HEK293 (cell line): ENCODE results near the gene SEMA4D.

Experiments used
- CTCF ChIA-PET: fragments of 350-600 bp; formaldehyde crosslinking; extraction: SDS; loops from one replicate; lab custom pipeline; 2021; ENCODE audit warnings: antibody characterized with exemption; lab: Yijun Ruan, JAX
- POLR2A ChIA-PET: fragments of 300-600 bp; formaldehyde crosslinking; extraction: SDS; loops from one replicate; lab custom pipeline; 2020; ENCODE audit warnings: antibody characterized with exemption, inconsistent platforms; lab: Yijun Ruan, JAX
- H3K27ac ChIP-seq: fragments of 200-500 bp; sonication (Bioruptor generic); 2 replicates; pipeline ENCODE4 v1.5.1; 2014; ENCODE audit warnings: low read depth, low read length, control low read depth, inconsistent platforms; ENCODE audit errors: extremely low read depth
- H3K36me3 ChIP-seq, 2 experiments: fragments of 200-500 bp in 1 of 2; sonication (Bioruptor generic) in 1 of 2; 1 replicate in 1 of 2; 2 replicates in 1 of 2; pipeline ENCODE4 v1.5.1; 2014 to 2017; ENCODE audit warnings: inconsistent platforms in 2 of 2, low read length in 2 of 2; ENCODE audit not compliant: control insufficient read depth in 2 of 2, insufficient read depth in 1 of 2
- H3K4me1 ChIP-seq: fragments of 200-500 bp; sonication (Bioruptor generic); 2 replicates; pipeline ENCODE4 v1.5.1; 2014; ENCODE audit warnings: mild to moderate bottlenecking, low read length, inconsistent platforms; ENCODE audit not compliant: control insufficient read depth, insufficient read depth
- H3K4me3 ChIP-seq: 2 replicates; pipeline ENCODE4 v1.5.1; 2011; ENCODE audit warnings: low read depth, mild to moderate bottlenecking, control low read depth, low read length, moderate library complexity
- H3K9me3 ChIP-seq: fragments of 200-500 bp; sonication (Bioruptor generic); 2 replicates; pipeline ENCODE4 v1.5.1; 2014; ENCODE audit warnings: low read depth, low read length, inconsistent platforms; ENCODE audit not compliant: control insufficient read depth, insufficient read depth
- BCL6B ChIP-seq: fragments of 450-650 bp; formaldehyde crosslinking; IDR thresholded peaks from 2 replicates; pipeline ENCODE4 v1.5.1; 2017; ENCODE audit warnings: missing biosample characterization, missing genetic modification characterization
- GLIS1 ChIP-seq: fragments of 450-650 bp; formaldehyde crosslinking; IDR thresholded peaks from 2 replicates; pipeline ENCODE4 v1.5.1; 2016; ENCODE audit warnings: missing biosample characterization, missing genetic modification characterization
- GLIS2 ChIP-seq: fragments of 450-650 bp; formaldehyde crosslinking; IDR thresholded peaks from 2 replicates; pipeline ENCODE4 v1.5.1; 2016; ENCODE audit warnings: missing biosample characterization, missing genetic modification characterization
- HOXD13 ChIP-seq: sonication (generic); formaldehyde crosslinking; IDR thresholded peaks from 2 replicates; pipeline ENCODE4 v1.8.0; 2022; ENCODE audit warnings: missing genetic modification reagents, borderline replicate concordance
- PRDM4 ChIP-seq: fragments of 450-650 bp; formaldehyde crosslinking; IDR thresholded peaks from 2 replicates; pipeline ENCODE4 v1.5.1; 2017; ENCODE audit warnings: missing biosample characterization, missing genetic modification characterization
- RBAK ChIP-seq: fragments of 450-650 bp; formaldehyde crosslinking; IDR thresholded peaks from 2 replicates; pipeline ENCODE4 v1.5.1; 2016; ENCODE audit warnings: missing biosample characterization, missing genetic modification characterization
- TCF7L2 ChIP-seq: IDR thresholded peaks from 2 replicates; pipeline ENCODE4 v1.6.1; 2011; ENCODE audit warnings: low read depth, mild to moderate bottlenecking, inconsistent platforms, low read length, moderate library complexity, borderline replicate concordance
- ZFP41 ChIP-seq: fragments of 450-650 bp; formaldehyde crosslinking; IDR thresholded peaks from 2 replicates; pipeline ENCODE4 v1.5.1; 2016; ENCODE audit warnings: missing biosample characterization, missing genetic modification characterization, borderline replicate concordance
- ZIC2 ChIP-seq: fragments of 450-650 bp; formaldehyde crosslinking; IDR thresholded peaks from 2 replicates; pipeline ENCODE4 v1.5.1; 2016; ENCODE audit warnings: missing biosample characterization, missing genetic modification characterization
- ZNF121 ChIP-seq: fragments of 450-650 bp; formaldehyde crosslinking; IDR thresholded peaks from 2 replicates; pipeline ENCODE4 v1.5.1; 2016; ENCODE audit warnings: missing biosample characterization, missing genetic modification characterization
- ZNF266 ChIP-seq: fragments of 450-650 bp; formaldehyde crosslinking; IDR thresholded peaks from 2 replicates; pipeline ENCODE4 v1.5.1; 2016; ENCODE audit warnings: missing biosample characterization, missing genetic modification characterization, low read depth
- ZNF37A ChIP-seq: fragments of 450-650 bp; IDR thresholded peaks from 2 replicates; pipeline ENCODE4 v1.5.1; 2018; ENCODE audit warnings: missing biosample characterization, missing genetic modification characterization
- ZNF449 ChIP-seq: fragments of 450-650 bp; formaldehyde crosslinking; IDR thresholded peaks from 2 replicates; pipeline ENCODE4 v1.5.1; 2017; ENCODE audit warnings: missing biosample characterization, mild to moderate bottlenecking, missing genetic modification characterization, moderate library complexity
- ZNF473 ChIP-seq: fragments of 450-650 bp; formaldehyde crosslinking; IDR thresholded peaks from 2 replicates; pipeline ENCODE4 v1.5.1; 2017; ENCODE audit warnings: missing biosample characterization, missing genetic modification characterization
- ZNF488 ChIP-seq: fragments of 450-650 bp; formaldehyde crosslinking; IDR thresholded peaks from 2 replicates; pipeline ENCODE4 v1.5.1; 2016; ENCODE audit warnings: missing biosample characterization, missing genetic modification characterization
- ZNF600 ChIP-seq: fragments of 450-650 bp; formaldehyde crosslinking; IDR thresholded peaks from 2 replicates; pipeline ENCODE4 v1.5.1; 2016; ENCODE audit warnings: missing biosample characterization, missing genetic modification characterization
- ZNF610 ChIP-seq: fragments of 450-650 bp; formaldehyde crosslinking; IDR thresholded peaks from 2 replicates; pipeline ENCODE4 v1.5.1; 2016; ENCODE audit warnings: missing biosample characterization, missing genetic modification characterization, borderline replicate concordance
- ZNF664 ChIP-seq: fragments of 450-650 bp; formaldehyde crosslinking; IDR thresholded peaks from 2 replicates; pipeline ENCODE4 v1.5.1; 2016; ENCODE audit warnings: missing biosample characterization, missing genetic modification characterization
- ZNF677 ChIP-seq: fragments of 450-650 bp; IDR thresholded peaks from 2 replicates; pipeline ENCODE4 v1.5.0; 2018; ENCODE audit warnings: missing biosample characterization, mild to moderate bottlenecking, missing genetic modification characterization, moderate library complexity
- ZNF701 ChIP-seq: fragments of 450-650 bp; formaldehyde crosslinking; IDR thresholded peaks from 2 replicates; pipeline ENCODE4 v1.5.1; 2016; ENCODE audit warnings: missing biosample characterization, missing genetic modification characterization
- ZNF837 ChIP-seq: fragments of 450-650 bp; formaldehyde crosslinking; IDR thresholded peaks from 2 replicates; pipeline ENCODE4 v1.5.1; 2016; ENCODE audit warnings: missing biosample characterization, missing genetic modification characterization
- TF ChIP-seq, protein P1 (sequence below): fragments of 450-650 bp; formaldehyde crosslinking; IDR thresholded peaks from 2 replicates; pipeline ENCODE4 v1.5.1; 2016; ENCODE audit warnings: missing biosample characterization, missing genetic modification characterization
- TF ChIP-seq, protein P2 (sequence below): fragments of 450-650 bp; formaldehyde crosslinking; IDR thresholded peaks from 2 replicates; pipeline ENCODE4 v1.5.1; 2017; ENCODE audit warnings: missing biosample characterization, missing genetic modification characterization

SEMA4D gene

DNA sequence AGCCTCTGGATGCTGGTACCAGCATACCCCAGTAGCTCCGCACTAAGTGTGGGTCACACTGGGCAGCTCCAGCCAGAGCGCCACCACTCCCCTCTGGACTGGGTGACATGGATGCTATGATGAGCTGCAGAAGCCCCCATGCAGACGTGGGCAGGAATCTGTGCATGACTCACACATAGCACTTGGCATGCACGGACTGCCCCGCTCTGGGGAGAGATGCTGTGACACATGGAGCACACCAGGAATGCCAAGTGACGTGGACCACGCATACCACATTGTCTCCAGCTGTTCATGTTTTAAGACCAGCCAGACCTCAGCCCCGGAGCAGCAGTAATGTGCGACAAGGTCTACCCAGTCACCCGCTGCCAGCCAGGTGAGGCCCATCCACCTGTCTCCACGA, 64.1 kb downstream of the SEMA4D start:
- ChIA-PET POLR2A (no interaction called here), CTCF (no interaction called here)
- H3K4me1 ChIP-seq: no peaks in the 10 kb centered on the region
- H3K27ac ChIP-seq: no peak overlapping the region
- no peaks in the 10 kb centered on the region for H3K9me3 ChIP-seq
- H3K4me3 ChIP-seq: no peak overlapping the region
- no peak for TF ChIP-seq PRDM4 (tag by site-specific recombination)
- H3K36me3 ChIP-seq: no peaks in the 10 kb centered on the region

DNA sequence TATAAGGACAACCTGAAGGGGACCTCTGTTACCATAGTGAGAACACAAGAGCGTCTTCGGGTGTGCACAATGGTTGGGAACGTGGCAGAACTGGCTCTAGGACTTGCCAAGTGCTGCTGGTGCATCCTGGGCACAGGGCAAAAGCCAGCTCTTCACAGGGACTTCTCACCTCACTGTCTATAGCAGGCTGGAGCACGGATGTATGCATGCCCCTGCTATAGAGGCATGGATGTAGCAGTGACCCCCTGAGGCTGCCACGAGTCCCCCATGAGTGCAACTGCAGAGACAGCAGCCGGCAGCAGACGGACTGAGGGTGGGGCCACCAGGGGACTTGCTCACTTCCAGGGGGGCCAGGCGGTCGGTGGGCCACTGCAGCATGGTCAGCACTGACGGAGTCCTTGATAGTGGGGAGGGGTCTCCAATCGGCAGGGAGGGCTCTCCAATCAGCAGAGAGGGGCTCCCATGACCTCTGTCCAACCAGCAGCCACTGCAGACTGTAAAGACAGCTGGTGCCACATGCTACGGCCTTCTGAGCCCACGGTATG, 64.9 kb downstream of the SEMA4D start:
- ChIA-PET CTCF (no interaction called here), POLR2A (no interaction called here)
- H3K4me3 ChIP-seq: no peak overlapping the region
- H3K27ac ChIP-seq: no peak overlapping the region
- no peaks in the 10 kb centered on the region for H3K9me3 ChIP-seq
- no peaks in the 10 kb centered on the region for H3K4me1 ChIP-seq
- no peaks in the 10 kb centered on the region for H3K36me3 ChIP-seq
- TF ChIP-seq ZIC2 (no peak), ZNF677 (no peak), ZNF449 (tag by site-specific recombination) (no peak), GLIS2 (tag by site-specific recombination) (no peak), ZNF600 (tag by site-specific recombination) (no peak), TCF7L2 (no peak), HOXD13 (CRISPR knock-in tag) (no peak), BCL6B (tag by site-specific recombination) (no peak)

DNA sequence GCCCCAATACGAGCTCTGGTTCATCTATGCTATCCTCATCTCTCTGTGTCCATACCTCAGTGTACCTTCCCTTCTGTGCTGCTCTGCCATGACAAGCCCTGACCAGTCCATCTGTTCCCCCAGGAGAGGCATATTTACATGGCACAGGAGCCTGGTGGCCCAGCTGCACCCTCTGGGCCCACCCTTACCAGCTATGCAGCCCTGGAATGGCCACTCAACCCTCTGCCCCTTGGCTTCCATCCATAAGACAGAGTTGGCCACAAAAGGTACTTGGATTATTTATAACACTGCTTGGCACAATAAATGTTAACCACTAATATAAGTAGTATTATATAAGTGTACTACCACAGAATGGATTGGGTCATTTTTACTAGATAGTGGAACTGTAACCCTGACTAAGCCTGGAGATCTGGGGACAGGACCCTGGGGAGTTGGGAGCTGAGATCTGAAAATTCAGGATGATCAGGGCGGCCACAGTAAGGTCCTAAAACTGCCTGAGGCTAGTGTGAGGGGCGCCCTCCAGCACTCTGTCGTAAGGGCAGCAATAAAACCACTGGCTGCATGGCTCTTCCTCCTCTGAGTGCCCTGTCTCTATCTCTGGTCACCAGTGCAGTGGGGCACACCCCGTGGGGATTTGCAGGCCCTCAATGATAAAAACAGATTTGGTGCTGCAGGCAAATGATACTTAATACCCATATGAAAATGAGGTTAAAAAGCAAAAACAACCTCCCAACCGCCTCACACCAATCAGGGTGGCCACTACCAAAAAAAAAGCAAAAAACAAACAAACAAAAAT, 65.8 kb downstream of the SEMA4D start:
- POLR2A ChIA-PET: no interaction called here
- CTCF ChIA-PET: interaction anchor here (1.1 kb wide), 1 partner anchor 117 kb away, joined by 3 read pairs; no protein-coding TSS in a partner anchor
- no peaks in the 10 kb centered on the region for H3K4me1 ChIP-seq
- TF ChIP-seq ZNF701 (no peak), ZNF837 (tag by site-specific recombination) (no peak), ZNF121 (tag by site-specific recombination) (no peak), ZFP41 (no peak), ZNF473 (tag by site-specific recombination) (no peak), ZNF488 (tag by site-specific recombination) (no peak), ZNF664 (no peak), ZNF37A (tag by site-specific recombination) (no peak), RBAK (tag by site-specific recombination) (no peak), GLIS1 (no peak), ZNF610 (no peak), ZNF266 (no peak)
- TF ChIP-seq, protein P1, sequence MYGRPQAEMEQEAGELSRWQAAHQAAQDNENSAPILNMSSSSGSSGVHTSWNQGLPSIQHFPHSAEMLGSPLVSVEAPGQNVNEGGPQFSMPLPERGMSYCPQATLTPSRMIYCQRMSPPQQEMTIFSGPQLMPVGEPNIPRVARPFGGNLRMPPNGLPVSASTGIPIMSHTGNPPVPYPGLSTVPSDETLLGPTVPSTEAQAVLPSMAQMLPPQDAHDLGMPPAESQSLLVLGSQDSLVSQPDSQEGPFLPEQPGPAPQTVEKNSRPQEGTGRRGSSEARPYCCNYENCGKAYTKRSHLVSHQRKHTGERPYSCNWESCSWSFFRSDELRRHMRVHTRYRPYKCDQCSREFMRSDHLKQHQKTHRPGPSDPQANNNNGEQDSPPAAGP: no peak
- TF ChIP-seq, protein P2, sequence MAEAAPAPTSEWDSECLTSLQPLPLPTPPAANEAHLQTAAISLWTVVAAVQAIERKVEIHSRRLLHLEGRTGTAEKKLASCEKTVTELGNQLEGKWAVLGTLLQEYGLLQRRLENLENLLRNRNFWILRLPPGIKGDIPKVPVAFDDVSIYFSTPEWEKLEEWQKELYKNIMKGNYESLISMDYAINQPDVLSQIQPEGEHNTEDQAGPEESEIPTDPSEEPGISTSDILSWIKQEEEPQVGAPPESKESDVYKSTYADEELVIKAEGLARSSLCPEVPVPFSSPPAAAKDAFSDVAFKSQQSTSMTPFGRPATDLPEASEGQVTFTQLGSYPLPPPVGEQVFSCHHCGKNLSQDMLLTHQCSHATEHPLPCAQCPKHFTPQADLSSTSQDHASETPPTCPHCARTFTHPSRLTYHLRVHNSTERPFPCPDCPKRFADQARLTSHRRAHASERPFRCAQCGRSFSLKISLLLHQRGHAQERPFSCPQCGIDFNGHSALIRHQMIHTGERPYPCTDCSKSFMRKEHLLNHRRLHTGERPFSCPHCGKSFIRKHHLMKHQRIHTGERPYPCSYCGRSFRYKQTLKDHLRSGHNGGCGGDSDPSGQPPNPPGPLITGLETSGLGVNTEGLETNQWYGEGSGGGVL: no peak

More for the DNA sequence above, 65.8 kb downstream of the SEMA4D start:
- no peak overlapping the region for H3K4me3 ChIP-seq
- no peaks in the 10 kb centered on the region for H3K36me3 ChIP-seq
- H3K9me3 ChIP-seq: no peaks in the 10 kb centered on the region
- H3K27ac ChIP-seq: no peak overlapping the region
